ENCODE measurements around the gene NUP160. TPM values are rescaled to one million over a fixed set of nuclear protein-coding genes. Genes with fewer than 3 reads are reported as not detected.
"Not testable (repeated sequence)": the region's sequence is repeated elsewhere in the genome, so short reads cannot be mapped to it uniquely, and the experiment has no call there.

The NUP160 gene
- total RNA-seq, 1 experiment from 2014 or later, result 46.3 TPM

GRCh38 chr11:47828284-47828683, 19.9 kb downstream of the NUP160 start:
- in situ Hi-C loops (cut with HindIII; ENCODE audit: low pct_unique_long_range_greater_than_20kb, low sequenced_read_pairs) (no loop called here), intact Hi-C loops (cut with micrococcal nuclease; ENCODE audit: unreplicated experiment) (no loop called here)
- TF ChIP-seq SIN3A (IDR thresholded peaks at IDR 0.05; ENCODE audit: borderline replicate concordance, insufficient read depth, low read depth, low read length) (no peak), REST (IDR thresholded peaks at IDR 0.05; ENCODE audit: insufficient read depth in 1 of 2, low read depth in 2 of 2, low read length in 1 of 2) (no peak), POLR2AphosphoS5 (IDR thresholded peaks at IDR 0.05; ENCODE audit: low read depth, low read length) (no peak), CTCF (IDR thresholded peaks at IDR 0.05) (no peak), TCF7L2 (IDR thresholded peaks at IDR 0.05; ENCODE audit: low read depth, low read length) (no peak)
- Histone ChIP-seq H3K27me3 (ENCODE audit: control insufficient read depth, insufficient read depth, low read length) (no peaks in the 10 kb centered on the region), H3K36me3 (ENCODE audit: control insufficient read depth, insufficient read depth, low read length) (peaks cover 7% of the 10 kb centered on the region; the same call in 1 of the 2 replicates), H3K4me3 (ENCODE audit: low read depth in 2 of 2, low read length in 2 of 2) (no peak overlapping the region), H3K27ac (ENCODE audit: low read length) (no peak overlapping the region), H3K9me3 (ENCODE audit: control insufficient read depth, insufficient read depth, low read depth, low read length) (no peaks in the 10 kb centered on the region), H3K4me1 (ENCODE audit: control insufficient read depth, insufficient read depth, low read length) (no peaks in the 10 kb centered on the region)
- POLR2A ChIA-PET, result no interaction called here
- BruUV-seq (replicated peaks), result no TSS peak
- CTCF ChIA-PET, result interaction anchor here (0.6 kb wide), 1 partner anchor 288 kb away, joined by 3 read pairs; no protein-coding TSS in a partner anchor
- DNase-seq (ENCODE audit: low read depth, low spot score) (no peak), ATAC-seq (no peak)

- BruUV-seq (replicated peaks); H3K27me3 ChIP-seq (ENCODE audit: control insufficient read depth, insufficient read depth, low read length); H3K9me3 ChIP-seq (ENCODE audit: control insufficient read depth, insufficient read depth, low read depth, low read length); H3K4me1 ChIP-seq (ENCODE audit: control insufficient read depth, insufficient read depth, low read length); in situ Hi-C loops (cut with HindIII; ENCODE audit: low pct_unique_long_range_greater_than_20kb, low sequenced_read_pairs); POLR2A ChIA-PET; H3K27ac ChIP-seq (ENCODE audit: low read length); DNase-seq (ENCODE audit: low read depth, low spot score); intact Hi-C loops (cut with micrococcal nuclease; ENCODE audit: unreplicated experiment); CTCF ChIA-PET; ATAC-seq; H3K4me3 ChIP-seq (ENCODE audit: low read depth in 2 of 2, low read length in 2 of 2): not testable (repeated sequence)
- H3K36me3 ChIP-seq (ENCODE audit: control insufficient read depth, insufficient read depth, low read length), result peaks cover 25% of the 10 kb centered on the region
Observed at GRCh38 chr11:47822664-47823063, 25.5 kb downstream of the NUP160 start.

- Histone ChIP-seq H3K27ac (ENCODE audit: low read length) (no peak overlapping the region), H3K27me3 (ENCODE audit: control insufficient read depth, insufficient read depth, low read length) (no peaks in the 10 kb centered on the region), H3K36me3 (ENCODE audit: control insufficient read depth, insufficient read depth, low read length) (peaks cover 36% of the 10 kb centered on the region), H3K4me1 (ENCODE audit: control insufficient read depth, insufficient read depth, low read length) (no peaks in the 10 kb centered on the region), H3K9me3 (ENCODE audit: control insufficient read depth, insufficient read depth, low read depth, low read length) (no peaks in the 10 kb centered on the region), H3K4me3 (ENCODE audit: low read depth in 2 of 2, low read length in 2 of 2) (no peak overlapping the region)
- no peak for DNase-seq (ENCODE audit: low read depth, low spot score)
- ChIA-PET POLR2A (no interaction called here), CTCF (no interaction called here)
- no TSS peak for BruUV-seq (replicated peaks)
- in situ Hi-C loops (cut with HindIII; ENCODE audit: low pct_unique_long_range_greater_than_20kb, low sequenced_read_pairs) (no loop called here), intact Hi-C loops (cut with micrococcal nuclease; ENCODE audit: unreplicated experiment) (no loop called here)
- TF ChIP-seq REST (IDR thresholded peaks at IDR 0.05; ENCODE audit: insufficient read depth in 1 of 2, low read depth in 2 of 2, low read length in 1 of 2), result no peak
- TF ChIP-seq CTCF (IDR thresholded peaks at IDR 0.05), result no peak
- no peak for TF ChIP-seq SIN3A (IDR thresholded peaks at IDR 0.05; ENCODE audit: borderline replicate concordance, insufficient read depth, low read depth, low read length)
- TF ChIP-seq TCF7L2 (IDR thresholded peaks at IDR 0.05; ENCODE audit: low read depth, low read length), result no peak
- no peak for TF ChIP-seq POLR2AphosphoS5 (IDR thresholded peaks at IDR 0.05; ENCODE audit: low read depth, low read length)
- no peak for ATAC-seq
Observed at GRCh38 chr11:47819743-47820142, 28.4 kb downstream of the NUP160 start.

All from Panc1 (cell line).